GM12872 (cell line): ENCODE results near the gene ZPBP.

Experiments used
- CTCF ChIP-seq: IDR thresholded peaks from 3 replicates; pipeline ENCODE4 v1.5.1; 2011; ENCODE audit warnings: low read depth, mild to moderate bottlenecking, low read length, moderate library complexity; ENCODE audit not compliant: insufficient read depth

The ZPBP gene

GRCh38 chr7:50073093-50073492 lies 20.0 kb downstream of the ZPBP start:
- TF ChIP-seq CTCF = no peak

GRCh38 chr7:50069613-50070012 lies 23.4 kb downstream of the ZPBP start:
- no peak for TF ChIP-seq CTCF

GRCh38 chr7:50068850-50069551 lies 24.0 kb downstream of the ZPBP start:
- no peak for TF ChIP-seq CTCF

GRCh38 chr7:50068026-50068425 lies 25.0 kb downstream of the ZPBP start:
- peak; percentile 40; the same call in 2 of the 3 replicates for TF ChIP-seq CTCF

GRCh38 chr7:50062951-50063350 lies 30.1 kb downstream of the ZPBP start:
- TF ChIP-seq CTCF = no peak

GRCh38 chr7:50056131-50056530 lies 36.9 kb downstream of the ZPBP start:
- TF ChIP-seq CTCF = no peak

- no peak for TF ChIP-seq CTCF
These were observed 45.3 kb downstream of the ZPBP start for GRCh38 chr7:50047716-50048115.
